Skeletal muscle satellite cell (primary cell): ENCODE results near the gene HNRNPAB.
"Not testable (repeated sequence)": the region's sequence is repeated elsewhere in the genome, so short reads cannot be mapped to it uniquely, and the experiment has no call there.

ENCODE experiments used
- H3K27me3 ChIP-seq: 2 replicates; pipeline ENCODE4 v1.7.0; 2013; ENCODE audit warnings: low read length; ENCODE audit not compliant: control insufficient read depth, insufficient read depth
- H3K36me3 ChIP-seq: 2 replicates; pipeline ENCODE4 v1.7.0; 2013; ENCODE audit warnings: mild to moderate bottlenecking, control low read depth, low read length; ENCODE audit not compliant: insufficient read depth
- H3K4me1 ChIP-seq: 2 replicates; pipeline ENCODE4 v1.7.0; 2013; ENCODE audit warnings: low read length; ENCODE audit not compliant: control insufficient read depth, insufficient read depth
- H3K4me2 ChIP-seq: 2 replicates; pipeline ENCODE4 v1.7.0; 2013; ENCODE audit warnings: mild to moderate bottlenecking, low read length
- H3K4me3 ChIP-seq: 2 replicates; pipeline ENCODE4 v1.7.0; 2013; ENCODE audit warnings: low read length
- H3K9ac ChIP-seq: 2 replicates; pipeline ENCODE4 v1.7.0; 2013; ENCODE audit warnings: mild to moderate bottlenecking, low read depth, low read length, moderate library complexity
- H3K9me3 ChIP-seq: replicated peaks from 2 replicates; pipeline ENCODE4 v1.7.0; 2013; ENCODE audit warnings: mild to moderate bottlenecking, control low read depth, low read length

The HNRNPAB gene

GRCh38 chr5:178234750-178235587 lies 30.6 kb downstream of the HNRNPAB start:
- Histone ChIP-seq H3K9me3 (no peaks in the 10 kb centered on the region), H3K4me1 (peaks cover 25% of the 10 kb centered on the region), H3K4me2 (no peak overlapping the region), H3K36me3 (peaks cover 4% of the 10 kb centered on the region), H3K27me3 (no peaks in the 10 kb centered on the region), H3K4me3 (no peak overlapping the region), H3K9ac (no peak overlapping the region)

DNA sequence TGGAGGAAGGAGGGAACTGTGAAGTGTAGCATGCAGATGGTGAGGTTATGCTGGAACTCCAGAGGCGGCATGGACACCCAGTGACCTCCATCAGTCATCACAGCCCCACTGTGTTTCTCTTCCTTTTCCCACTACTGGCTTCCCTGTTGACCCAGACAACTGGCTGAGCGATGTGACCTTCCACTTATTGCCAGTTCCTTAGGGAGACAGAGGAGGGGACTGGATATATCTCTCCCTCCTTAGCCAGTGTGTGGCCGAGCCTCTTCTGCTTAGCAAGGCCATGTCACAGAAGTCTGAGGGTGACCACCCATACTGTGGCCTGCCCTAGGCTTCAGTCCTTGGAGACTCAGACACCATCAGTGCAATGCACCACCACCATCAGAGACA lies 31.2 kb downstream of the HNRNPAB start:
- no peaks in the 10 kb centered on the region for H3K36me3 ChIP-seq
- H3K9ac ChIP-seq = no peak overlapping the region
- no peaks in the 10 kb centered on the region for H3K9me3 ChIP-seq
- H3K4me3 ChIP-seq = no peak overlapping the region
- H3K27me3 ChIP-seq = no peaks in the 10 kb centered on the region
- H3K4me2 ChIP-seq = no peak overlapping the region
- peaks cover 24% of the 10 kb centered on the region for H3K4me1 ChIP-seq

GRCh38 chr5:178236126-178236525 lies 31.8 kb downstream of the HNRNPAB start:
- H3K27me3 ChIP-seq = no peaks in the 10 kb centered on the region
- H3K9ac ChIP-seq = no peak overlapping the region
- H3K4me3 ChIP-seq = no peak overlapping the region
- no peak overlapping the region for H3K4me2 ChIP-seq
- H3K9me3 ChIP-seq = no peaks in the 10 kb centered on the region
- H3K36me3 ChIP-seq = no peaks in the 10 kb centered on the region
- peaks cover 18% of the 10 kb centered on the region for H3K4me1 ChIP-seq

- peaks cover 13% of the 10 kb centered on the region for H3K4me1 ChIP-seq
- no peak overlapping the region for H3K4me2 ChIP-seq
- no peak overlapping the region for H3K9ac ChIP-seq
- H3K36me3 ChIP-seq = no peaks in the 10 kb centered on the region
- no peaks in the 10 kb centered on the region for H3K27me3 ChIP-seq
- no peak overlapping the region for H3K4me3 ChIP-seq
- H3K9me3 ChIP-seq = no peaks in the 10 kb centered on the region
These were observed 32.3 kb downstream of the HNRNPAB start for GRCh38 chr5:178236679-178237078.

- H3K4me2 ChIP-seq = no peak overlapping the region
- H3K4me3 ChIP-seq = no peak overlapping the region
- H3K9me3 ChIP-seq = no peaks in the 10 kb centered on the region
- no peaks in the 10 kb centered on the region for H3K27me3 ChIP-seq
- no peak overlapping the region for H3K9ac ChIP-seq
- H3K4me1 ChIP-seq = peaks cover 11% of the 10 kb centered on the region
- no peaks in the 10 kb centered on the region for H3K36me3 ChIP-seq
These were observed 33.3 kb downstream of the HNRNPAB start for GRCh38 chr5:178237431-178238312.

DNA sequence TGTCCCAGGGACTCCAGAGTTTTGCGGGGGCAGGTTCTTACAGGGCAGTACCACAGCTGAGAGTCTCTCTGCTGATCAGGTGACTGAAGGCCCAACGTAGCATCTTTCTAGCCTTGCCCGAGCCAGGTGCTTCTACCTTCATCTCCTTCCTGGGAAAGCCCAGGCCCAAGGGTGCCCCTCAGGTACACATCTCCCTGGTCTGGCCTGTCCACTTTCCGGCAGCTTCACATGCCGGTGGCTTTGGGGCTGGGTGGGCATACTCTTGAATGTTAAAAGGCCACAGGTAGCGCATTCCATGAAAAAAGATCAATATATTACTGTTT lies 33.9 kb downstream of the HNRNPAB start:
- H3K9me3 ChIP-seq = no peaks in the 10 kb centered on the region
- H3K9ac ChIP-seq = no peak overlapping the region
- no peak overlapping the region for H3K4me3 ChIP-seq
- no peak overlapping the region for H3K4me2 ChIP-seq
- H3K4me1 ChIP-seq = peaks cover 6% of the 10 kb centered on the region
- H3K36me3 ChIP-seq = no peaks in the 10 kb centered on the region
- no peaks in the 10 kb centered on the region for H3K27me3 ChIP-seq

DNA sequence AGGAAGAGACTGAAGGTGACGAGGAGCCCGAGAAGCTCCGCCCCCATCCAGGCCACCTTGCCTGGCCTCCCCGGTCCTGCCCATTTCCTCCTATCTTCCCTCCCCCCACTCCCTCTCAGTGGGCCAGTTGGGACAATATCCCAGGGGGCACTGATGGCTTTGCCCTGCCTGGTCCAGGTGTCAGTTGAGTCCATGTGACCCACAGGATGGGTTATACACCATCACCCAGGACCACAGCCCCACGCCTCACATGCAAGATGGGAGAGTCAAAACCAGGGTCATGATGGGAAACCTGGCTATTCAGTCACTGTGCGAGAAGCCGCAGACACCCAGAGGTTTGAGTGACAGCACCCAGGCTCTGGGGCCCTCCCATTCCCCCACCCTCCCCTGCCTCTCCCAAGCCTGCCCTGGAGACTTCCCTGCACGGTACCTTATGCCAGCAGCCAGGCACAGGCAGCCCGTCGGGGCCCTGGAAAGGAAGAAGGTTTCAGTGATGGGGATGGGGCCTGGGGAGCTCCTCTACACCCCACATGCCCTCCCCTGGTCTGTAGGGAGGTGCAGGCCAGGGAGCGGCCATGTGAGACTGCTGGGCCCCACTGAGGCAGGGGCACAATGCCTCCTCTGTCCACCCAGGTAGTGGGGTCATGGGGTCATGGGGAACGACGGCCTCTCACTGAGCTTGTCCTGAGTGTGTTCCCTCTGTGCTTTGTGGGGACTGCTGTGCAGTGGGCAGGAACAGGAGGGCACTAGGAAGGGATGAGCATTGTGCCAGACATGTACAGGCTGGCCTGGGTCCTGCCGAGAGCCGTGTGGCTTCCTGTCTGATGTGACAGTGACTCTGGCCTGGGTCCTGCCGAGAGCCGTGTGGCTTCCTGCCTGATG lies 34.6 kb downstream of the HNRNPAB start:
- Histone ChIP-seq H3K4me3 (no peak overlapping the region), H3K9ac (no peak overlapping the region), H3K4me1 (peaks cover 6% of the 10 kb centered on the region)

DNA sequence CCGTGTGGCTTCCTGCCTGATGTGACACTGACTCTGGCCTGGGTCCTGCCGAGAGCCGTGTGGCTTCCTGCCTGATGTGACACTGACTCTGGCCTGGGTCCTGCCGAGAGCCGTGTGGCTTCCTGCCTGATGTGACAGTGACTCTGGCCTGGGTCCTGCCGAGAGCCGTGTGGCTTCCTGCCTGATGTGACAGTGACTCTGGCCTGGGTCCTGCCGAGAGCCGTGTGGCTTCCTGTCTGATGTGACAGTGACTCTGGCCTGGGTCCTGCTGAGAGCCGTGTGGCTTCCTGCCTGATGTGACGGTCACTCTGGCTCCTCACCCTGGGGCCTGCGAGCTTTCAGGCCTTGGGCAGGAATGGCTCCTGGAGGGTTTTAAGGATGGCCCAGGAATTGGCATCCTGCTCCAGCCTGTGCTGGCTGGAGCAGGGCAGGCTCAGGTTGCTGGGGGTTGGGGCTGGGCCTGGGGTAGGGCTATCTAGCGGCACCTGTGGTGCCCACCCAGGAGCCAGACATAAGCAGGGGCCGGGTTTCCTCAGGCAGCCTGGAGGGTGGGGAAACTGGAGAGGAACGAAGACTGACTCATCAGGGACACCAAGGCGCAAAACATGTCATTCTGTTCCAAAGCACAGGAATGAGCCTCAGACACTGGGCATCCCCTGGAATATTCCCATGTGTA lies 35.4 kb downstream of the HNRNPAB start:
- not testable (repeated sequence) for H3K4me1 ChIP-seq, H3K4me3 ChIP-seq, H3K27me3 ChIP-seq, H3K4me2 ChIP-seq, H3K36me3 ChIP-seq, H3K9ac ChIP-seq, H3K9me3 ChIP-seq

More for the DNA sequence above, 34.6 kb downstream of the HNRNPAB start:
- H3K36me3 ChIP-seq = no peaks in the 10 kb centered on the region
- H3K9me3 ChIP-seq = no peaks in the 10 kb centered on the region
- H3K27me3 ChIP-seq = no peaks in the 10 kb centered on the region
- H3K4me2 ChIP-seq = no peak overlapping the region

DNA sequence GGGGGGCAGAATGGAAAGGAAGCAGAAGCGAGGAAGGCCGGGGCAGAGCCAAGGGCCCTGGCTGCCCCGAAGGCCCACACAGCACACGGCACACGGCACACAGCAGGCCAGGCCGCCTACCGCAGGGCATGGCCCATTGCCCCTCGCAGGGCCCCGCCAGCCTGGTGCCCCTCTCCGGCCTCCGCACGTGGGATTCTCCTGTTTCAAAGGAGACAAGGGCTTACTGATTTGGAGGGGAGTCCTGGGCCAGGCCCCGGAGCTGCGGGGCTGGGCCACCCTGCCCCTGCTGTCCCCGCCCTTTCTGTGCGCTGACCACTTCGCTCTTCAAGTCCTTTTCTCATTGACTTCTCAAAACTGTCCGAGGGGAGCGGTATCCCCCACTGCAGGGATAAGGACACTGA lies 36.0 kb downstream of the HNRNPAB start:
- Histone ChIP-seq H3K4me1 (peaks cover 10% of the 10 kb centered on the region), H3K4me3 (no peak overlapping the region), H3K4me2 (no peak overlapping the region), H3K36me3 (no peaks in the 10 kb centered on the region), H3K9ac (no peak overlapping the region), H3K9me3 (no peaks in the 10 kb centered on the region), H3K27me3 (no peaks in the 10 kb centered on the region)

DNA sequence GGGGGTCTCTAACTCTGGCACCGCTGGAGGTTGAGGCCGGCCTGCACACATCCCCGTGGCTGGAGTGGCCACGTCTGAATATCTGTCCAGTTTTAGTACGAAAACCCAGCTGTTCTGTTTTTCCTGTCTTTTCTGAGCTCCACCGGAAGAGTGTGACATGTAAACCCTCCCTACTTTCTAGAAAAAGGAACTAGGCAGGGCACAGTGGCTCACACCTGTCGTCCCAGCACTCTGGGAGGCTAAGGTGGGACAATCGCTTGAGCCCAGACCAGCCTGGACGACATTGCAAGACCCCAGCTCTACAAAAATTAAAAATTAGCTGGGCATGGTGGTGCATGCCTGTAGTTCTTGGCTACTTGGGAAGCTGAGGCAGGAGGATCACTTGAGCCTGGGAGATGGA lies 36.4 kb downstream of the HNRNPAB start:
- H3K9me3 ChIP-seq = no peaks in the 10 kb centered on the region
- H3K4me3 ChIP-seq = no peak overlapping the region
- peaks cover 10% of the 10 kb centered on the region for H3K4me1 ChIP-seq
- no peaks in the 10 kb centered on the region for H3K27me3 ChIP-seq
- no peak overlapping the region for H3K9ac ChIP-seq
- H3K36me3 ChIP-seq = no peaks in the 10 kb centered on the region
- no peak overlapping the region for H3K4me2 ChIP-seq

GRCh38 chr5:178241231-178241663 lies 36.9 kb downstream of the HNRNPAB start:
- H3K9me3 ChIP-seq = no peaks in the 10 kb centered on the region
- H3K9ac ChIP-seq = no peak overlapping the region
- H3K27me3 ChIP-seq = no peaks in the 10 kb centered on the region
- H3K4me1 ChIP-seq = peaks cover 10% of the 10 kb centered on the region
- no peaks in the 10 kb centered on the region for H3K36me3 ChIP-seq
- H3K4me2 ChIP-seq = no peak overlapping the region
- no peak overlapping the region for H3K4me3 ChIP-seq
